ENCODE results near the gene BABAM2. TPM values are rescaled to one million over a fixed set of nuclear protein-coding genes. Genes with fewer than 3 reads are reported as not detected.

Gene BABAM2
- total and polyA plus RNA-seq, 10 of the 15 experiments (the other 5 are each of a cell fraction or from before 2014, with no cell fraction given): 30.7 to 59.9 (median 44.5) TPM

- in situ Hi-C loops (cut with MboI): no loop called here
- no peaks in the 10 kb centered on the region for H3K79me2 ChIP-seq (ENCODE audit: control insufficient read depth, insufficient read depth, low read length)
- H3K9ac ChIP-seq (ENCODE audit: control insufficient read depth, insufficient read depth, low read length): no peak overlapping the region
- H3K27ac ChIP-seq (ENCODE audit: control insufficient read depth, insufficient read depth): no peak overlapping the region
- no peaks in the 10 kb centered on the region for H3K36me3 ChIP-seq (ENCODE audit: control insufficient read depth in 2 of 2, insufficient read depth in 2 of 2, low read length in 1 of 2)
- FAIRE-seq (no peak), ATAC-seq (no peak), DNase-seq (ENCODE audit: low read depth, low spot score) (no peak)
- intact Hi-C loops (cut with micrococcal nuclease; ENCODE audit: unreplicated experiment): no loop called here
- WGBS (ENCODE audit: insufficient coverage, insufficient replicate concordance, low lambda C conversion rate, missing lambda C conversion rate): 99% methylated on average over 10 of the region's 10 CpGs
- H3K9me3 ChIP-seq (replicated peaks; ENCODE audit: control insufficient read depth, insufficient read depth, low read length): no peaks in the 10 kb centered on the region
- TF ChIP-seq ZNF592 (IDR thresholded peaks at IDR 0.05) (no peak), TAF1 (IDR thresholded peaks at IDR 0.05; ENCODE audit: borderline replicate concordance, low read depth, low read length) (no peak), TARDBP (IDR thresholded peaks at IDR 0.05; ENCODE audit: borderline replicate concordance) (no peak), HCFC1 (IDR thresholded peaks at IDR 0.05; ENCODE audit: low read length) (no peak), E2F8 (IDR thresholded peaks at IDR 0.05; ENCODE audit: low read depth, partially characterized antibody) (no peak), ZZZ3 (IDR thresholded peaks at IDR 0.05; ENCODE audit: control insufficient read depth, insufficient read length, low read depth) (no peak)
- RAD21 ChIA-PET (ENCODE audit: unreplicated experiment): no interaction called here
- no peaks in the 10 kb centered on the region for H3K4me1 ChIP-seq (ENCODE audit: control insufficient read depth, insufficient read depth, low read length)
- H3K4me2 ChIP-seq (ENCODE audit: control insufficient read depth, insufficient read depth): no peak overlapping the region
- H3K4me3 ChIP-seq: no peak overlapping the region
- POLR2A ChIA-PET: no interaction called here
- BruUV-seq (replicated peaks): no TSS peak
- CTCF ChIA-PET: no interaction called here
- SMC1A ChIA-PET (ENCODE audit: uncharacterized antibody, unreplicated experiment): interaction anchor here (1.1 kb wide), 1 partner anchor 11 kb away, joined by 3 read pairs; no protein-coding TSS in a partner anchor
- H3K27me3 ChIP-seq (replicated peaks in 1 of 2; ENCODE audit: control insufficient read depth in 2 of 2, insufficient read depth in 2 of 2, low read length in 1 of 2): no peaks in the 10 kb centered on the region
- H2AFZ ChIP-seq (ENCODE audit: control insufficient read depth, low read depth, low read length): no peak overlapping the region
- no peaks in the 10 kb centered on the region; the same call in 1 of the 2 replicates for H4K20me1 ChIP-seq (ENCODE audit: control insufficient read depth, insufficient read depth)
These were observed 13.3 kb downstream of the BABAM2 start for GRCh38 chr2:27903649-27904404.
